Bronchus fibroblast of lung (primary cell): ENCODE data around the gene EID3. TPM values are rescaled to one million over a fixed set of nuclear protein-coding genes. Genes with fewer than 3 reads are reported as not detected.

Experiments
- total RNA-seq: library from RNA; depleted of rRNA; stranded (reverse); fragments of >200 nt; gene quantifications from 2 replicates; pipeline ENCODE4 v1.2.3, GENCODE V29; 2015

EID3 gene
- 1.8 and 2.1 TPM in 2 replicates for total RNA-seq

DNA sequence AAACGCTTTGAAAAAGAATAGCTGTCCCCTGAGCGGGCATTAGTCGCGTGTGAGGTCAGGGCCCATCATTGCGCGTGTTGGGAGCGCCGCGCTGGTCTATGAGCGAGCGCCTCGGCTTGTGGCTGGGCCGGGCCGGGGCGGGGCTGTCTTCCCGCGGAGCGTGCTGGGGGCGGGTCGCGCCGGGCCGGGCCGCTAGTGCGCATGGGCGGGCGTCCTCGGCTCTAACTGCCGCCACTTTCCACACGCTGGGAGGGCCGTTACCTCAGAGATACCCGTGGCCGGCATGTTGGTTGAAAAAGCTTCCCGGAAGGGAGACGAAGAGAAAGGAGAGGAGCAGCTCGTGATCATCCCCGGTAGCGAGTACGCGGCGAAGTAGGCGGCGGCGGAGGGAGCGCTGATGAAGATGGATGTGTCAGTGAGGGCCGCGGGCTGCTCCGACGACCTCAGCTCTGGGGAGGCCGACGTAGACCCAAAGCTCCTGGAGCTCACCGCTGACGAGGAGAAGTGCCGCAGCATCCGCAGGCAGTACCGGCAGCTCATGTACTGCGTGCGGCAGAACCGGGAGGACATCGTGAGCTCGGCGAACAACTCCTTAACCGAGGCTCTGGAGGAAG is at the start of gene EID3:
TSS of gene EID3 (plus strand) at position 202 of the 614 bp plus-strand sequence. CDS start at position 398, 196 bp downstream.

Other genes with a start within 250 kb of the EID3 start
- gene HCFC2, start 239.2 kb upstream of the EID3 start, total RNA-seq = 9.6 and 10.1 TPM in 2 replicates
- gene NFYB, start 165.5 kb upstream of the EID3 start, total RNA-seq = 13.4 and 15.5 TPM in 2 replicates
- 172 and 205 TPM in 2 replicates for gene TXNRD1, start 88.0 kb upstream of the EID3 start, total RNA-seq
- gene CHST11, start 153.2 kb downstream of the EID3 start, total RNA-seq = 1.6 and 2.0 TPM in 2 replicates